Gastroesophageal sphincter (tissue), 4 donors: Measurements from ENCODE around the gene MAPK11. TPM values are rescaled to one million over a fixed set of nuclear protein-coding genes. Genes with fewer than 3 reads are reported as not detected.

Experiments used
- ATAC-seq: fragments of 150-250 bp; one replicate; pipeline ENCODE4 v1.9.1; 2016; ENCODE audit warnings: mild to moderate bottlenecking, moderate library complexity
- H3K27ac ChIP-seq, 4 donors: fragments of 200-600 bp; sonication (generic) in 3 of 4; 1 replicate in 3 of 4; 2 replicates in 1 of 4; pipeline ENCODE4 v1.5.1; 2016 to 2019
- H3K27me3 ChIP-seq: fragments of 200-600 bp; sonication (generic); one replicate; pipeline ENCODE4 v1.5.1; 2019
- H3K36me3 ChIP-seq, 2 donors: fragments of 200-600 bp; sonication (generic); one replicate each; pipeline ENCODE4 v1.5.1; 2019; ENCODE audit warnings: control low read depth in 1 of 2
- H3K4me1 ChIP-seq, 3 donors: fragments of 200-600 bp; sonication (generic); 1 replicate in 2 of 3; 2 replicates in 1 of 3; pipeline ENCODE4 v1.5.1; 2016 to 2019; ENCODE audit warnings: control low read depth in 2 of 3
- H3K4me3 ChIP-seq, 2 donors: fragments of 200-600 bp; sonication (generic); one replicate each; pipeline ENCODE4 v1.5.1; 2019; ENCODE audit warnings: mild to moderate bottlenecking in 1 of 2, moderate library complexity in 1 of 2
- H3K9me3 ChIP-seq, 3 donors: fragments of 200-600 bp; sonication (generic); one replicate each; pipeline ENCODE4 v1.5.1; 2017 to 2019; ENCODE audit warnings: control low read depth in 2 of 3
- EP300 ChIP-seq: sonication (generic); formaldehyde crosslinking; IDR thresholded peaks from one replicate; pipeline ENCODE4 v1.6.1; 2017; ENCODE audit warnings: antibody characterized with exemption, mild to moderate bottlenecking
- POLR2A ChIP-seq, 2 donors: fragments of 450-650 bp; IDR thresholded peaks; one replicate each; pipeline ENCODE4 v1.6.1; 2017; ENCODE audit warnings: antibody characterized with exemption in 2 of 2, mild to moderate bottlenecking in 2 of 2, moderate library complexity in 1 of 2
- POLR2AphosphoS5 ChIP-seq: sonication (generic); formaldehyde crosslinking; IDR thresholded peaks from one replicate; pipeline ENCODE4 v1.6.1; 2017; ENCODE audit warnings: antibody characterized with exemption
- WGBS, 2 donors: methylation state at CpG; one replicate each; pipeline ENCODE4 v1.1.5; 2018; ENCODE audit warnings: low coverage in 1 of 2; 5-methylcytosine and 5-hydroxymethylcytosine counted together
- total RNA-seq, 4 donors: library from RNA; depleted of rRNA; stranded (reverse); fragments of >200 nt; gene quantifications; one replicate each; pipeline ENCODE4 v1.1.0, GENCODE V29; 2016
- TF ChIP-seq, protein P1 (sequence below), 4 experiments: fragments of 200-600 bp in 2 of 4; fragments of 450-650 bp in 2 of 4; sonication (generic) in 1 of 4; IDR thresholded peaks; one replicate each; pipeline ENCODE4 v1.5.1; 2017 to 2019; ENCODE audit warnings: antibody characterized with exemption in 4 of 4, mild to moderate bottlenecking in 2 of 4, moderate library complexity in 2 of 4

Gene MAPK11
- total RNA-seq, 4 donors from 2014 or later = 6.8 to 11.5 (median 10.4) TPM

DNA sequence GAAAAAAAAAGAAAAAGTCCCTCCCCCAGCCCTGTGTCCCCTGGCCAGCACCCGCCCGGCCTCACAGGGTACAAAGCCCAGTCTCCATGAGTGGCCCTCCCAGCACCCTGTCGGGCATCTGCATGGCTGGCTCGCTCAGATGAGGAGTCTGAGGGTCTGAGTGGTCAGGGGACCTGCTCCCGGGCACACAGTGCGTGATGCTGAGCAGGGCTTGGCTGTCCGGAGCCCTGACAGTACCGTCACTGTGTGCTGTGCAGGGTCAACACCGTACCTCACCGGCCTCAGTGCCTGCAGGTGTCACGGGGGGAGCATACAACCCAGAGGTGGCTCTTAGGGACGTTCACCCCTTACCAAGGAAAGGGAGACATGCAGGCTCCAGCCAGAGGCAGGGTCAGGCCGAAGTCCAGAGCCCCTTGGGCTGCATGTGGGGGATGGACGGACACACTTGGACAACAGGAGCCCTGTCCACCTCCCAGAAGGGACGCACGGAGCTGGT lies 40.8 kb upstream of the MAPK11 start:
- Histone ChIP-seq H3K4me1 (peaks cover 0 to 40% (median 17%) of the 10 kb centered on the region in 3 donors), H3K27ac (no peak overlapping the region), H3K27me3 (no peaks in the 10 kb centered on the region), H3K36me3 (peaks cover 0 to 10% of the 10 kb centered on the region in 2 donors), H3K4me3 (no peak overlapping the region), H3K9me3 (no peaks in the 10 kb centered on the region)
- TF ChIP-seq POLR2AphosphoS5 = no peak
- TF ChIP-seq, protein P1, sequence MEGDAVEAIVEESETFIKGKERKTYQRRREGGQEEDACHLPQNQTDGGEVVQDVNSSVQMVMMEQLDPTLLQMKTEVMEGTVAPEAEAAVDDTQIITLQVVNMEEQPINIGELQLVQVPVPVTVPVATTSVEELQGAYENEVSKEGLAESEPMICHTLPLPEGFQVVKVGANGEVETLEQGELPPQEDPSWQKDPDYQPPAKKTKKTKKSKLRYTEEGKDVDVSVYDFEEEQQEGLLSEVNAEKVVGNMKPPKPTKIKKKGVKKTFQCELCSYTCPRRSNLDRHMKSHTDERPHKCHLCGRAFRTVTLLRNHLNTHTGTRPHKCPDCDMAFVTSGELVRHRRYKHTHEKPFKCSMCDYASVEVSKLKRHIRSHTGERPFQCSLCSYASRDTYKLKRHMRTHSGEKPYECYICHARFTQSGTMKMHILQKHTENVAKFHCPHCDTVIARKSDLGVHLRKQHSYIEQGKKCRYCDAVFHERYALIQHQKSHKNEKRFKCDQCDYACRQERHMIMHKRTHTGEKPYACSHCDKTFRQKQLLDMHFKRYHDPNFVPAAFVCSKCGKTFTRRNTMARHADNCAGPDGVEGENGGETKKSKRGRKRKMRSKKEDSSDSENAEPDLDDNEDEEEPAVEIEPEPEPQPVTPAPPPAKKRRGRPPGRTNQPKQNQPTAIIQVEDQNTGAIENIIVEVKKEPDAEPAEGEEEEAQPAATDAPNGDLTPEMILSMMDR (IDR thresholded peaks at IDR 0.05) = no peak
- no peak for TF ChIP-seq POLR2A (IDR thresholded peaks at IDR 0.05)
- no peak for TF ChIP-seq EP300
- 80 to 100% methylated on average over 1 to 5 of the region's 16 CpGs for WGBS, 2 donors
- ATAC-seq = no peak

DNA sequence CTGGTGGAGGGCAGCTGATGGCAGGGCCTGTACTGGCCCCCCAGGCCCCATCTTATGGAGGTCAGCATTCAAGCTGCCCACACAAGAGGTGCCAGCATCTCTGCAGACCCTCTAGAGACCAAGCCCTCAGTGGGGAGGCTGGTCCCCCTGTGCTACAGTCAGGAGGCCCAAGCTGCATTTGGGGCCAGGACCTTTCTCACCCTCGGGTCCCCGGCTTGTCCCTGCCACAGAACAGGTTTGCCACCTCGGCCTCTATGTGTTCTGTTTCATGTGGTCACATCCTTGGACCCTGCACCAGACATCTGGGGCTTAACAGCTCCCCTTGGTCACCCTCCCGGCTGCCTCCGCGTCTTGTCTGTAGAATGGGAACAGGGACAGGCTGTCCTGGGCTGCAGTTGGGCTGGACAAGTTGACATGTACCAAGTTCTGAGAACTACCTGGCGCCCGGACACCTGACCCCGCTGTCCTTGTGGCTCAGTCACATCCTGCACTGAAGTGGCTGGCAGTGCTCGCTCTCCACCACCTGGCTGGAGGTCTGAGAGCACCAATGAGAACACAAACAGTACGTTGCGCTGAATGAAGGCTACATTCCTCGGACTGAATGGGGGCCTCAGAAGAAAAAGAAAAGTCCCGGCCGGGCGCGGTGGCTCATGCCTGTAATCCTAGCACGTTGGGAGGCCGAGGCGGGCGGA lies 40.0 kb upstream of the MAPK11 start:
- Histone ChIP-seq H3K36me3 (peaks cover 0 to 10% of the 10 kb centered on the region in 2 donors), H3K4me3 (no peak overlapping the region), H3K4me1 (peaks cover 3 to 48% (median 23%) of the 10 kb centered on the region in 3 donors), H3K27ac (peak overlapping the region in 3 of 4 donors; percentile 90 to 94 (median 93)), H3K27me3 (no peaks in the 10 kb centered on the region), H3K9me3 (no peaks in the 10 kb centered on the region)
- no peak for ATAC-seq
- TF ChIP-seq EP300 (no peak), POLR2AphosphoS5 (no peak), POLR2A (IDR thresholded peaks at IDR 0.05) (no peak)
- TF ChIP-seq, protein P1 (IDR thresholded peaks at IDR 0.05) = no peak
- 90 to 96% methylated on average over 9 to 13 of the region's 21 CpGs for WGBS, 2 donors

DNA sequence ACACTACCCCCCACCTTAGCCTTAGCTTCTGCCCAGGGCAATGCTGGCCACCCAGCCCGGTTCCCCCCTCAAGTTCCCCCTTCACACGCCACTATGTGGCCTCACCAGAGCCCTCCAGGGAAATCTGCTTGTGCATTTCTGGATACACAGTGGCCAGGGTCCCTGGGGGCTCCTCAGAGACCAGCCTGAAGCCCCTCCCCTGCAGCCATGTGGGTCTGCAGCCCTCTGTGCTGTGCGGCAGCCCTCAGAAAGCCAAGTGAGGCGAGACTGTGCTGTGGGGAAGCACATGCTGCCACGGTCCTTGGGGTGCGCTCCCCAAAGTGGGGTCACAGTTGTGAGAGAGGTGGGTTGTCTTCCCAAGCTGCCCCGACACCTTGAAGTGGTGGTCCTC lies 39.4 kb upstream of the MAPK11 start:
- H3K4me3 ChIP-seq = no peak overlapping the region
- no peaks in the 10 kb centered on the region for H3K27me3 ChIP-seq
- H3K36me3 ChIP-seq = peaks cover 0 to 10% of the 10 kb centered on the region in 2 donors
- H3K4me1 ChIP-seq = peaks cover 4 to 54% (median 29%) of the 10 kb centered on the region in 3 donors
- WGBS, 2 donors = no CpG with 5 or more reads among the region's 7 CpGs
- ATAC-seq = no peak
- H3K27ac ChIP-seq = peak overlapping the region in 3 of 4 donors; percentile 90 to 94 (median 93)
- TF ChIP-seq, protein P1 (IDR thresholded peaks at IDR 0.05) = no peak
- TF ChIP-seq POLR2AphosphoS5 (no peak), POLR2A (IDR thresholded peaks at IDR 0.05) (no peak), EP300 (no peak)
- no peaks in the 10 kb centered on the region for H3K9me3 ChIP-seq

DNA sequence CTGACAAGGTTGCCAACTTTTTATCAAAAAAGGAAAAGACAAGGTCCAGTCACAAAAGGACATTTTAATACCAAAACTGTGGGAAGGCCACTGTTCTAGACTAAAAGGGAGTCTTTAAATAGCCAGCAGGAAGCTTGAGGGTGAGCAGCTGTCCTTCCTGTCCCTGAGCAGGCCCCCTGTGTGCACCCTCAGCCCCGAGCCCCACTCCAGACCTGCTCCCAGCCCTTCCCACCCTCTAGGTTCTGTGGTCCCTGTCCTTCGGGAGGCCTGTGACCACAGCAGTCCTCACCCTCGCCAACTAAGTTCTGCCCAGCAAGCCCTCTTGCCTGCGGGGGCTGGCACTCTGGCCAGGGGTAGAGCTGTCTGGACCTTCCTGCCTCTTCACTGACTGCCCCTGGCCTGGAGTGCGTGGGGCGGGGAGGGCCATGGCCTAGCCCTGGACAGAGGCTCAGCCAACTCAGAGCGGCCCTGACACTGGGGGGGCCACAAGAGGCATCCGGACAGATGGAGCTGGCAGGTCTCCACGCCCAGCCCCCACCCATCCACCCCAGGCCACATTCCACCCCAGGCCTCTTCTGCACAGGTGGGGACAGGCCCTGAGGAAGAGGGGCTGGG lies 38.9 kb upstream of the MAPK11 start:
- H3K36me3 ChIP-seq = peaks cover 0 to 10% of the 10 kb centered on the region in 2 donors
- H3K27ac ChIP-seq = peak overlapping the region in 3 of 4 donors; percentile 90 to 94 (median 93)
- ATAC-seq = no peak
- TF ChIP-seq POLR2A (IDR thresholded peaks at IDR 0.05) (no peak), EP300 (no peak), POLR2AphosphoS5 (no peak)
- TF ChIP-seq, protein P1 (IDR thresholded peaks at IDR 0.05) = no peak
- peaks cover 4 to 57% (median 34%) of the 10 kb centered on the region in 3 donors for H3K4me1 ChIP-seq
- no peak overlapping the region for H3K4me3 ChIP-seq
- no peaks in the 10 kb centered on the region for H3K27me3 ChIP-seq
- H3K9me3 ChIP-seq = no peaks in the 10 kb centered on the region
- WGBS, 2 donors = 37 to 80% methylated on average over 1 to 2 of the region's 9 CpGs
